ENCODE data around the gene LZTFL1. TPM values are rescaled to one million over a fixed set of nuclear protein-coding genes. Genes with fewer than 3 reads are reported as not detected.
A peak's percentile ranks its signal among the peaks of the same experiment; 100 is the strongest.

Gene LZTFL1
- total RNA-seq, 2 donors from 2014 or later: 12.1 to 19.8 TPM

DNA sequence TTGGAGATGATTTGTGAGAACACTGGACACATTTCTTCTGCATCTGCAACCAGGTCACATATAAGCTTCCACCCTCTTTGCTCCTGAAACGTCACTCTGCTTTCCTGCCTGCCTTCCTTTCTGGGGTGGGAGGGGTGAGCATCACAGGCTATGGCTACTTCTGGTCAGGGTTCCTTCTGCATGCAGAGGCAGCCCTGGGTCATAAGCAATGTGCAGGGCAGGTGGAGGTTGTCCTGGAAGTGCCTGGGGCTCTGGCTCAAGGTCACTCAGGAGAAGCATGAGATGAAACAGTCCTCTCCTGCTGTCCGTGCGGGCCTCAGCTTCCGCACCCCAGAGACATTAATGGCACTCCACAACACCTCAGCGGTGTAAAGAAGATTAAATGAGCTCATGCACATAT lies 60.6 kb downstream of the LZTFL1 start:
- TF ChIP-seq, protein P1, sequence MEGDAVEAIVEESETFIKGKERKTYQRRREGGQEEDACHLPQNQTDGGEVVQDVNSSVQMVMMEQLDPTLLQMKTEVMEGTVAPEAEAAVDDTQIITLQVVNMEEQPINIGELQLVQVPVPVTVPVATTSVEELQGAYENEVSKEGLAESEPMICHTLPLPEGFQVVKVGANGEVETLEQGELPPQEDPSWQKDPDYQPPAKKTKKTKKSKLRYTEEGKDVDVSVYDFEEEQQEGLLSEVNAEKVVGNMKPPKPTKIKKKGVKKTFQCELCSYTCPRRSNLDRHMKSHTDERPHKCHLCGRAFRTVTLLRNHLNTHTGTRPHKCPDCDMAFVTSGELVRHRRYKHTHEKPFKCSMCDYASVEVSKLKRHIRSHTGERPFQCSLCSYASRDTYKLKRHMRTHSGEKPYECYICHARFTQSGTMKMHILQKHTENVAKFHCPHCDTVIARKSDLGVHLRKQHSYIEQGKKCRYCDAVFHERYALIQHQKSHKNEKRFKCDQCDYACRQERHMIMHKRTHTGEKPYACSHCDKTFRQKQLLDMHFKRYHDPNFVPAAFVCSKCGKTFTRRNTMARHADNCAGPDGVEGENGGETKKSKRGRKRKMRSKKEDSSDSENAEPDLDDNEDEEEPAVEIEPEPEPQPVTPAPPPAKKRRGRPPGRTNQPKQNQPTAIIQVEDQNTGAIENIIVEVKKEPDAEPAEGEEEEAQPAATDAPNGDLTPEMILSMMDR (conservative IDR thresholded peaks at IDR 0.05): no peak
- Histone ChIP-seq H3K4me1 (ENCODE audit: control insufficient read depth, insufficient read depth, low read length) (no peaks in the 10 kb centered on the region), H3K27ac (ENCODE audit: low read depth, low read length) (no peak overlapping the region), H3K9ac (ENCODE audit: extremely low read depth, low read length, poor library complexity, severe bottlenecking) (no peak overlapping the region), H3K9me3 (ENCODE audit: control insufficient read depth, low read length) (peaks cover 6% of the 10 kb centered on the region), H3K4me3 (ENCODE audit: low read length) (no peak overlapping the region), H3K36me3 (ENCODE audit: control insufficient read depth, insufficient read depth, low read length) (no peaks in the 10 kb centered on the region), H3K27me3 (ENCODE audit: control insufficient read depth, insufficient read depth, low read length, poor library complexity, severe bottlenecking) (no peaks in the 10 kb centered on the region)
- Mint-ChIP-seq H3K4me1 (peaks cover 7% of the 10 kb centered on the region), H3K36me3 (ENCODE audit: low read depth) (peaks cover 5% of the 10 kb centered on the region), H3K27me3 (ENCODE audit: insufficient read depth) (peaks cover 4% of the 10 kb centered on the region), H3K27ac (no peak overlapping the region), H3K4me3 (no peak overlapping the region), H3K9me3 (peaks cover 5% of the 10 kb centered on the region)
- peak; percentile 31 for DNase-seq
- 67 to 93% methylated on average over 1 to 5 of the region's 5 CpGs for WGBS, 2 experiments (ENCODE audit: insufficient coverage in 1 of 2, insufficient read length in 1 of 2)

DNA sequence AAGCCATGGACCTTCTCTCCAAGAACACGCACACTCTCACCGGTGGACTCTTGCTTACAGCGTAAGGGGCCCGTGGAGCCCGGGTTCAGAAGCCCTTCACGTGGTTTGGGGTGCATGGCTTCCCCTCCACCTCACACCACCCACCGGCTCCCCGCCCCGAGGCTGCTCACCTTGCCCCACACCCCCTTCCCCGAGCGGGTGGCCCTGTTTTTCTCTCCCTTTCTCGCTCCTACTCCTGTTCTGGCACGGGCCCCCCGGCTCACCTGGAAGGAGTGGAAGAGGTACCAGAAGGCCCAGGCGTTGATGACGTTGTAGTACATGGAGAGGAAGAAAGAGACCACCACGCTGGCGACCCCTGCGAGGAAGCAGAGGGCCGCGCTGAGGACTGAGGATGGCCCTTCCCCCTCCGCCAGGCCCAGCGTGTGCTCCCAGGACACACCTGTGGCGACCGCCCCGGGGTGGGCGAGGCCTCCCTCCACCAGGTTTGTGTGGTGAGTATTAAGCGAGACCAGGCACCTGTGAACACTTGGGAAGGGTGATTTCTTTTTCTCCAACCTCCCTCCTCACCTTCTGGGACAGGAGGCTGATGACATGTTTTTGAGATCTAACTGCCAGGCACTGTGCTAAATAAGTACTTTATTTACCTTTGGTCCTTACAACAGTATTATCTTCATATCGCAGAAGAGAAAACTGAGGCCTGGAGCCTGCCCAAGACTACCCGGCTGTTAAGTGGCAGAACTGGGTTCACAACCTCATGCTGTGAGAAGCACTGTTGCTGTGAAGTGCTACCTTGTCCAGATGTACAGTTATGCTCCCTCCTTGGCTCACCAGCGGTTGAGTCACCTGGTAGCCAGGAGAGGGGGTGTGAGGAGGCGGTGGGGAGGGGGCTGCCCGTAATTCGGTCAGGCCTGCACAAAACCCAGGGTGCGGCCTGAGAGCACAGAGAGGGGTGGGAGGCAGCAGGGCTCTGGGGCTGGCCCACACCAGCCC lies 61.9 kb downstream of the LZTFL1 start:
- Mint-ChIP-seq H3K9me3 (peaks cover 5% of the 10 kb centered on the region), H3K27ac (no peak overlapping the region)
- WGBS, 2 experiments (ENCODE audit: insufficient coverage in 1 of 2, insufficient read length in 1 of 2): 93 to 95% methylated on average over 14 to 35 of the region's 35 CpGs

DNA sequence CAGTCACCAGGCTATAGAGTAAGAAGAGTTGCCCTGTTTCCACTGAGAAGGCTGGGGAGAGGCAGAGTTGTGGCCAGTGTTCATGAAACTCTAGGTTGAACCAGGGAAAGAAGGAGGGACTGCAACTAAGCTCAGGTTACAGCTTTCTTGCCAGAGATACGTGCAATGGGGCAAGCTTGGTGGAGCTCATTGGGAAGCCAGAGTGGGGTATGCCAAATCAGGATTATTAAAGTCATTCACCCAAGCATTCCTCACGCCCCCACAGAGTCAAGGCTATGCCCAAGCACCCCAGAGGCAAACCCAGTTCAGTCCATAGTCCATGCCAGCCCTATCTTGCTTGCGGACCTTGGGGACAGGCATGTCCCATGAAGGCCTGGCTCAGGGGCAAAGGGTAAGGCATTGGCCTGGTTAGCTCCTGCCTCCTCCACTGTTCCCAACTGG lies 63.1 kb downstream of the LZTFL1 start:
- DNase-seq: peak; percentile 33
- H3K4me3 Mint-ChIP-seq: no peak overlapping the region
- H3K9ac ChIP-seq (ENCODE audit: extremely low read depth, low read length, poor library complexity, severe bottlenecking): no peak overlapping the region
- H3K36me3 Mint-ChIP-seq (ENCODE audit: low read depth): no peaks in the 10 kb centered on the region
- H3K4me1 Mint-ChIP-seq: peaks cover 21% of the 10 kb centered on the region
- no peaks in the 10 kb centered on the region for H3K4me1 ChIP-seq (ENCODE audit: control insufficient read depth, insufficient read depth, low read length)
- WGBS, 2 experiments (ENCODE audit: insufficient coverage in 1 of 2, insufficient read length in 1 of 2): 87 to 100% methylated on average over 2 to 3 of the region's 3 CpGs
- no peaks in the 10 kb centered on the region for H3K9me3 ChIP-seq (ENCODE audit: control insufficient read depth, low read length)
- no peaks in the 10 kb centered on the region for H3K36me3 ChIP-seq (ENCODE audit: control insufficient read depth, insufficient read depth, low read length)
- peaks cover 8% of the 10 kb centered on the region for H3K27me3 Mint-ChIP-seq (ENCODE audit: insufficient read depth)
- TF ChIP-seq, protein P1 (conservative IDR thresholded peaks at IDR 0.05): no peak
- no peaks in the 10 kb centered on the region for H3K27me3 ChIP-seq (ENCODE audit: control insufficient read depth, insufficient read depth, low read length, poor library complexity, severe bottlenecking)
- no peak overlapping the region for H3K27ac ChIP-seq (ENCODE audit: low read depth, low read length)
- H3K27ac Mint-ChIP-seq: no peak overlapping the region
- no peak overlapping the region for H3K4me3 ChIP-seq (ENCODE audit: low read length)
- no peaks in the 10 kb centered on the region for H3K9me3 Mint-ChIP-seq

More for the DNA sequence above, 61.9 kb downstream of the LZTFL1 start:
- Histone ChIP-seq H3K4me1 (ENCODE audit: control insufficient read depth, insufficient read depth, low read length) (no peaks in the 10 kb centered on the region), H3K4me3 (ENCODE audit: low read length) (no peak overlapping the region), H3K36me3 (ENCODE audit: control insufficient read depth, insufficient read depth, low read length) (no peaks in the 10 kb centered on the region), H3K27me3 (ENCODE audit: control insufficient read depth, insufficient read depth, low read length, poor library complexity, severe bottlenecking) (no peaks in the 10 kb centered on the region), H3K9me3 (ENCODE audit: control insufficient read depth, low read length) (peaks cover 6% of the 10 kb centered on the region), H3K27ac (ENCODE audit: low read depth, low read length) (no peak overlapping the region), H3K9ac (ENCODE audit: extremely low read depth, low read length, poor library complexity, severe bottlenecking) (no peak overlapping the region)
- Mint-ChIP-seq H3K4me1 (peaks cover 16% of the 10 kb centered on the region), H3K27me3 (ENCODE audit: insufficient read depth) (peaks cover 4% of the 10 kb centered on the region), H3K36me3 (ENCODE audit: low read depth) (peaks cover 5% of the 10 kb centered on the region), H3K4me3 (no peak overlapping the region)
- TF ChIP-seq, protein P1 (conservative IDR thresholded peaks at IDR 0.05): no peak
- peak; percentile 44 for DNase-seq

All from endodermal cell (in vitro differentiated cells).